Hepatocyte (in vitro differentiated cells): Measurements from ENCODE around the gene CDYL.

Experiments used
- EZH2 ChIP-seq: fragments of 200-600 bp; sonication (generic); IDR thresholded peaks from 2 replicates; pipeline ENCODE4 v1.6.1; 2016; ENCODE audit warnings: antibody characterized with exemption, mild to moderate bottlenecking, borderline replicate concordance
- TF ChIP-seq, protein P1 (sequence below): fragments of 200-600 bp; sonication (generic); IDR thresholded peaks from 2 replicates; pipeline ENCODE4 v1.5.1; 2016; ENCODE audit warnings: antibody characterized with exemption, mild to moderate bottlenecking; ENCODE audit not compliant: poor library complexity

DNA sequence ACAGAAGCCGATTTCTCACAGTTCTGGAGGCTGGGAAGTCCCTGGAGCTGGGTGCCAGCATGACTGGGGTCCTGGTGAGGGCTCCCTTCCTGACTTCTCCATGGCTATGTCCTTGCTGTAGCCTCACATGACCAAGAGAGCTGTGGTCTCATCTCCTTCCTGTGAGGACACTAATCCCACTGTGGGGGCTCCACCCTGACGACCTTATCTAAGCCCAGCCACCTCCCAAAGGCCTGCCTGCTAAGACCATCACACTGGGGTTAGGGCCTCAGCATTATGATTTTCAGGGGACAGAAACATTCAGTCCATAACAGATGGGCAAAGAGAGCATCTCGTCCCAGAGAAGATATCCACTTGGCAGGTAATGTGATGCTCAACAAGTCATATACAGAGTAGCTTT, 210.8 kb downstream of the CDYL start:
- TF ChIP-seq, protein P1, sequence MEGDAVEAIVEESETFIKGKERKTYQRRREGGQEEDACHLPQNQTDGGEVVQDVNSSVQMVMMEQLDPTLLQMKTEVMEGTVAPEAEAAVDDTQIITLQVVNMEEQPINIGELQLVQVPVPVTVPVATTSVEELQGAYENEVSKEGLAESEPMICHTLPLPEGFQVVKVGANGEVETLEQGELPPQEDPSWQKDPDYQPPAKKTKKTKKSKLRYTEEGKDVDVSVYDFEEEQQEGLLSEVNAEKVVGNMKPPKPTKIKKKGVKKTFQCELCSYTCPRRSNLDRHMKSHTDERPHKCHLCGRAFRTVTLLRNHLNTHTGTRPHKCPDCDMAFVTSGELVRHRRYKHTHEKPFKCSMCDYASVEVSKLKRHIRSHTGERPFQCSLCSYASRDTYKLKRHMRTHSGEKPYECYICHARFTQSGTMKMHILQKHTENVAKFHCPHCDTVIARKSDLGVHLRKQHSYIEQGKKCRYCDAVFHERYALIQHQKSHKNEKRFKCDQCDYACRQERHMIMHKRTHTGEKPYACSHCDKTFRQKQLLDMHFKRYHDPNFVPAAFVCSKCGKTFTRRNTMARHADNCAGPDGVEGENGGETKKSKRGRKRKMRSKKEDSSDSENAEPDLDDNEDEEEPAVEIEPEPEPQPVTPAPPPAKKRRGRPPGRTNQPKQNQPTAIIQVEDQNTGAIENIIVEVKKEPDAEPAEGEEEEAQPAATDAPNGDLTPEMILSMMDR, result no peak
- no peak for TF ChIP-seq EZH2
